COLO668 (cell line): ENCODE measurements around the gene PTP4A2.

Source experiments
- DNase-seq: peaks from one replicate; lab custom pipeline; 2025; ENCODE audit not compliant: unreplicated experiment; lab: John Stamatoyannopoulos, UW

PTP4A2 gene

DNA sequence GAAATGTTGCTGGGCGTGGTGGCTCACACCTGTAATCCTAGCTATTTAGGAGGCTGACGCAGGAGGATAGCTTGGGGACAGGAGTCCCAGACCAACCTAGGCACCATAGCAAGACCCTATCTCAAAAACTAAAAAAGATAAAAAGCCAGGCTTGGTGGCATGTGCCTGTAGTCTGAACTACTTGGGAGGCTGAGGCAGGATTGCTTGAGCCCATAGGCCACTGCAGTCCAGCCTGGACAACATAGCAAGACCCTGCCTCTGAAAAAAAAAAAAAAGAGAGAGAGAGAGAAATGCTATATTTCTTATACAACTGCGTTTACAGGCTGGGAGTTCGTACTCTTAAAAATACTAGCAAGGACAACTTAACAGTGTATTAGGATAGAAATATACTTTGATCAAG, 76.1 kb downstream of the PTP4A2 start:
- DNase-seq, result no peak

- no peak for DNase-seq
Measured at GRCh38 chr1:31861346-31861745, 76.8 kb downstream of the PTP4A2 start.

- DNase-seq, result no peak
Measured at GRCh38 chr1:31860581-31860980, 77.6 kb downstream of the PTP4A2 start.

DNA sequence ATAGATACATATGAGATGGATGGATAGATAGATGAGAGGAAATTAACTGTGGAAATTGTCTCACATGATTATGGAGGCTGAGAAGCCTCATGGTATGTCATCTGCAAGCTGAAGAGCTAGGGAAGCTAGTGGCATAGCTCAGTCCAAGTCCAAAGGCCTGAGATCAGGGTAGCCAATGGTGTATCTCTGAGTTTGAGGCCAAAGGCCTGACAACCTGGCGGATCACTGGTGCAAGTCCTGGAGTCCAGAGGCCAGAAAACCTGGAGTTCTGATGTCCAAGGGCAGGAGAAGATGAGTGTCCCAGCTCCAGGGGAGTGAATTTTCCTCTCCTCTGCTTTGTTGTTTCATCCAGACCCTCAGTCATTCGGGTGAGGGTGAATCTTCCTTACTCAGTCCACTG, 78.4 kb downstream of the PTP4A2 start:
- no peak for DNase-seq

DNA sequence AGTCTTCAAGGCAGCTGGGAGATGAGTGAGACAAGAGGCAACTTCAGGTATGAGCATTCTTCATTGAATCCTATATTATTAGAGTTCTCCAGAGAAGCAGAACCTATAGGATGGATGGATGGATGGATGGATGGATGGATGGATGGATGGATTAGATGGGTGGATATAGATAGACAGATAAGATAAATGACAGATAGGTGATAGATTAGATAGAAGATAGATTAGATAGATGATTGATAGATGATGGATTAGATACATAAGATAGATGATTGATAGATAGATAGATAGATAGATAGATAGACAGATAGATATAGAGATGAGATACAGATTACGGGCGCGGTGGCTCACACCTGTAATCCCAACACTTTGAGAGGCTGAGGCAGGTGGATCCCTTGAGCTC, 79.1 kb downstream of the PTP4A2 start:
- no peak for DNase-seq

DNA sequence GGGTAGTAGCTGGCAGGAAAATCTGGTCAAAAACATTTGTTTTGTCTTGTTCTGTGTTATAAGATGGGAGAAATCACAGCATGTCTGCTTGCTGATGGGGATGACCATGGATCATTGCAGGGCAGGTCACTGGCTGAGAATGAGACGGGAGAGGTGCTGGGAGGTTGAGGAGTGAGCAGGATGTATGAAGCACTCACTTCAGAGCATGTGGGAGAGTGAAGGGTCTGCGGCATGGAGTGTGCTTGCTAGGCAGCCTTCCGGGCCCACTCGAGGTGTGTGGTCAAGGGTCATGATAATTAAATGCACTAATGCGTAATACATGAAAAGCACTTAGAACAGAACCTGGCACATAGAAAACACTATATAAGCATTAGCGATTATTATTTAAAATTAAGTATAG, 80.3 kb downstream of the PTP4A2 start:
- no peak for DNase-seq
